HL-60 (cell line): ENCODE data around the gene MIX23.

Source experiments
- DNase-seq, 2 experiments: peaks; one replicate each; pipeline ENCODE4 v3.0.0-alpha.2; 2010 to 2020; ENCODE audit warnings: low read depth in 1 of 2, low spot score in 1 of 2
- H3K27ac ChIP-seq: fragments of 250-450 bp; sonication (Bioruptor Pico); replicated peaks from 2 replicates; pipeline ENCODE4 v1.5.1; 2020; ENCODE audit warnings: mild to moderate bottlenecking, moderate library complexity
- H3K27me3 ChIP-seq: fragments of 250-450 bp; sonication (Bioruptor Pico); 2 replicates; pipeline ENCODE4 v1.5.1; 2021; ENCODE audit warnings: mild to moderate bottlenecking, moderate library complexity; ENCODE audit not compliant: insufficient read depth, poor library complexity, severe bottlenecking
- H3K4me3 ChIP-seq: replicated peaks from 2 replicates; pipeline ENCODE4 v1.5.1; 2011; ENCODE audit warnings: mild to moderate bottlenecking, control low read depth, low read length; ENCODE audit not compliant: insufficient read depth
- CTCF ChIP-seq: IDR thresholded peaks from one replicate; pipeline ENCODE4 v1.5.1; 2011; ENCODE audit warnings: low read length, control low read depth, inconsistent platforms; ENCODE audit not compliant: insufficient read depth
- GABPA ChIP-seq: IDR thresholded peaks from 2 replicates; pipeline ENCODE4 v1.6.1; 2012; ENCODE audit warnings: low read depth
- POLR2AphosphoS5 ChIP-seq: IDR thresholded peaks from 2 replicates; pipeline ENCODE4 v1.6.1; 2012; ENCODE audit warnings: low read depth
- REST ChIP-seq: IDR thresholded peaks from 2 replicates; pipeline ENCODE4 v1.6.1; 2012; ENCODE audit warnings: low read depth; ENCODE audit not compliant: insufficient replicate concordance
- SPI1 ChIP-seq: IDR thresholded peaks from 2 replicates; pipeline ENCODE4 v1.6.1; 2012; ENCODE audit warnings: low read depth, mild to moderate bottlenecking, borderline replicate concordance
- long read RNA-seq: library from polyadenylated mRNA; unstranded; transcript quantifications from one replicate; pipeline ENCODE4 v2.0.0, GENCODE V29; 2020

Gene MIX23
- long read RNA-seq, transcript CCDC58-201 (5 exons, 720 nt), result major isoform, 13 of 30 reads
- long read RNA-seq, partial matches to known transcripts, result 1 of 30 reads
- long read RNA-seq, other reads (novel, unspliced or antisense), result 14 of 30 reads

- Histone ChIP-seq H3K27ac (peak within 1 kb of the TSS; percentile 70), H3K27me3 (no peaks in the 10 kb centered on the region), H3K4me3 (peak within 1 kb of the TSS; percentile 91)
- peak; percentile 85 to 91 for DNase-seq
- TF ChIP-seq CTCF (no peak), REST (peak; percentile 66), POLR2AphosphoS5 (peak; percentile 88), SPI1 (no peak), GABPA (no peak)
Measured at GRCh38 chr3:122382888-122383666, at the start of gene MIX23. TSS of gene MIX23 (minus strand) at chr3:122383231. CDS start at chr3:122383224, 7 bp downstream.

GRCh38 chr3:122430371-122430770 lies 47.3 kb upstream of the MIX23 start:
- TF ChIP-seq GABPA (no peak), CTCF (no peak), SPI1 (no peak)
- H3K27ac ChIP-seq, result no peak overlapping the region
- DNase-seq, result no peak
- H3K4me3 ChIP-seq, result no peak overlapping the region
- no peaks in the 10 kb centered on the region for H3K27me3 ChIP-seq

- no peak overlapping the region for H3K4me3 ChIP-seq
- H3K27ac ChIP-seq, result no peak overlapping the region
- no peak for DNase-seq
- H3K27me3 ChIP-seq, result no peaks in the 10 kb centered on the region
- TF ChIP-seq SPI1 (no peak), REST (no peak), CTCF (no peak), GABPA (no peak), POLR2AphosphoS5 (no peak)
Measured at GRCh38 chr3:122427857-122428471, 44.9 kb upstream of the MIX23 start.
